Left lung (tissue), 10 donors: ENCODE data around the gene LCE5A. TPM values are rescaled to one million over a fixed set of nuclear protein-coding genes. Genes with fewer than 3 reads are reported as not detected.
A peak's percentile ranks its signal among the peaks of the same experiment; 100 is the strongest.

Experiments used
- ATAC-seq: fragments of 200-7000 bp; cut with Tn5 transposase; one replicate; pipeline ENCODE4 v1.9.1; 2020; ENCODE audit warnings: moderate library complexity
- DNase-seq, 4 donors: peaks; one replicate each; pipeline ENCODE4 v3.0.0-alpha.2; 2013 to 2020
- H3K27ac ChIP-seq, 2 donors: fragments of 200-600 bp; sonication (generic) in 1 of 2; one replicate each; pipeline versions ENCODE4 v1.5.0 to v1.8.0; 2020 to 2021
- H3K27me3 ChIP-seq, 2 donors: fragments of 200-600 bp; sonication (generic) in 1 of 2; one replicate each; pipeline versions ENCODE4 v1.5.0 to v1.8.0; 2020 to 2021
- H3K36me3 ChIP-seq, 2 donors: fragments of 200-600 bp; sonication (generic) in 1 of 2; one replicate each; pipeline versions ENCODE4 v1.5.0 to v1.8.0; 2020 to 2021
- H3K4me1 ChIP-seq, 2 donors: fragments of 200-600 bp; one replicate each; pipeline ENCODE4 v1.8.0; 2021
- H3K4me3 ChIP-seq, 2 donors: fragments of 200-600 bp; sonication (generic) in 1 of 2; one replicate each; pipeline versions ENCODE4 v1.5.0 to v1.8.0; 2020 to 2021; ENCODE audit warnings: mild to moderate bottlenecking in 1 of 2
- H3K9me3 ChIP-seq, 2 donors: fragments of 200-600 bp; sonication (generic) in 1 of 2; one replicate each; pipeline versions ENCODE4 v1.5.0 to v1.8.0; 2020 to 2021
- intact Hi-C, 2 donors: fragments of 100-400 bp; cut with DNase I; formaldehyde crosslinking; loops; one replicate each; pipeline versions ENCODE4 v1.11.2 to v1.14.2; 2022
- polyA plus RNA-seq, 6 donors: library from polyadenylated mRNA; unstranded; fragments of 120-200 nt; gene quantifications; one replicate each; pipeline ENCODE4 v1.2.1, GENCODE V29; 2013; ENCODE audit not compliant: insufficient read length in 6 of 6
- total RNA-seq, 2 donors: library from RNA; stranded (reverse); fragmentation: NEBNext Ultra II Directional; extraction: Animal tissue kit (Norgen Biotek cat#: 25700); gene quantifications; one replicate each; pipeline ENCODE4 v1.2.1, GENCODE V29; 2021
- TF ChIP-seq, protein P1 (sequence below), 2 donors: fragments of 200-600 bp; sonication (generic) in 1 of 2; IDR thresholded peaks; one replicate each; pipeline versions ENCODE4 v1.5.0 to v1.8.0; 2021; ENCODE audit warnings: antibody characterized with exemption in 2 of 2
- donor health status: DM: no; HTN: yes; CAD: no.
- donor health status: DM: no; HTN: no; CAD: no.

Gene LCE5A
- total and polyA plus RNA-seq, 8 donors, result not detected

- no peak overlapping the region for H3K27ac ChIP-seq
- no peaks in the 10 kb centered on the region for H3K4me1 ChIP-seq
- no peak overlapping the region for H3K4me3 ChIP-seq
- ATAC-seq (no peak), DNase-seq (no peak)
- no peaks in the 10 kb centered on the region for H3K36me3 ChIP-seq
- intact Hi-C loops, result no loop called here
- peaks cover 0 to 35% of the 10 kb centered on the region in 2 donors for H3K27me3 ChIP-seq
- TF ChIP-seq, protein P1, sequence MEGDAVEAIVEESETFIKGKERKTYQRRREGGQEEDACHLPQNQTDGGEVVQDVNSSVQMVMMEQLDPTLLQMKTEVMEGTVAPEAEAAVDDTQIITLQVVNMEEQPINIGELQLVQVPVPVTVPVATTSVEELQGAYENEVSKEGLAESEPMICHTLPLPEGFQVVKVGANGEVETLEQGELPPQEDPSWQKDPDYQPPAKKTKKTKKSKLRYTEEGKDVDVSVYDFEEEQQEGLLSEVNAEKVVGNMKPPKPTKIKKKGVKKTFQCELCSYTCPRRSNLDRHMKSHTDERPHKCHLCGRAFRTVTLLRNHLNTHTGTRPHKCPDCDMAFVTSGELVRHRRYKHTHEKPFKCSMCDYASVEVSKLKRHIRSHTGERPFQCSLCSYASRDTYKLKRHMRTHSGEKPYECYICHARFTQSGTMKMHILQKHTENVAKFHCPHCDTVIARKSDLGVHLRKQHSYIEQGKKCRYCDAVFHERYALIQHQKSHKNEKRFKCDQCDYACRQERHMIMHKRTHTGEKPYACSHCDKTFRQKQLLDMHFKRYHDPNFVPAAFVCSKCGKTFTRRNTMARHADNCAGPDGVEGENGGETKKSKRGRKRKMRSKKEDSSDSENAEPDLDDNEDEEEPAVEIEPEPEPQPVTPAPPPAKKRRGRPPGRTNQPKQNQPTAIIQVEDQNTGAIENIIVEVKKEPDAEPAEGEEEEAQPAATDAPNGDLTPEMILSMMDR (IDR thresholded peaks at IDR 0.05), result no peak
- H3K9me3 ChIP-seq, result no peaks in the 10 kb centered on the region
Observed at GRCh38 chr1:152506899-152507498, 3.6 kb upstream of the LCE5A start.

DNA sequence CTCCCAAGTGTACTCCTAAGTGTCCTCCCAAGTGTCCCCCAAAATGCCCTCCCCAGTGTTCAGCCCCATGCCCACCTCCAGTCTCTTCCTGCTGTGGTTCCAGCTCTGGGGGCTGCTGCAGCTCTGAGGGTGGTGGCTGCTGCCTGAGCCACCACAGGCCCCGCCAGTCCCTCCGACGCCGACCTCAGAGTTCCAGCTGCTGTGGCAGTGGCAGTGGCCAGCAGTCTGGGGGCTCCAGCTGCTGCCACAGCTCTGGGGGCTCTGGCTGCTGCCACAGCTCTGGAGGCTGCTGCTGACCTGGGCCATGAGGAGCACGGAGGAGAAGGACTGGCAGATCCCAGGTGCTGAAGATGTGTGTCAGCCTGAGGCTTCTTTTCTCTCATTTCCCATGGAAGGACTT lies 993 bp downstream of the LCE5A start:
- intact Hi-C loops, result no loop called here
- peaks cover 6% of the 10 kb centered on the region in 2 donors for H3K4me1 ChIP-seq
- DNase-seq (no peak), ATAC-seq (no peak)
- TF ChIP-seq, protein P1 (IDR thresholded peaks at IDR 0.05), result no peak
- H3K9me3 ChIP-seq, result no peaks in the 10 kb centered on the region
- H3K36me3 ChIP-seq, result no peaks in the 10 kb centered on the region
- no peak overlapping the region for H3K27ac ChIP-seq
- peaks cover 20 to 69% of the 10 kb centered on the region in 2 donors for H3K27me3 ChIP-seq
- no peak overlapping the region for H3K4me3 ChIP-seq

DNA sequence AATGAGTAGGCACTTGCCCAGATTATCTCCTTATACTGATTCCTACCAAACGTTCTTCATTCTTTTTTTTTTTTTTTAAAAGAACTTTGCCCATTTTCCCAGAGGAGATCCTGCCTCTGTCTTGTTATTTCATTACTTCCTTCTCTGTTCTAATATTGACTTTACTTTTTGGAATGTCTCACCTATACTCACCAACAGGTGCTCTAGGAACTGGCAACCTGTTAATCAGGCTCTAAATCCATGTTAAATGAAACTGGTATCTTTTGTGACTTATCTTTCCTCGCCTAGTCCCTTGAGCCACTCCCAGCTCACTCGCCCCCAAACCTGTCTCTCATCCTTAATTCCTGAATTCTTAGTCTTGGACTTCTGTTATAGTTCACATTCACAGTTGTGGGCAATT lies 2.5 kb downstream of the LCE5A start:
- ATAC-seq (no peak), DNase-seq (no peak)
- no peaks in the 10 kb centered on the region for H3K9me3 ChIP-seq
- peaks cover 6% of the 10 kb centered on the region in 2 donors for H3K4me1 ChIP-seq
- TF ChIP-seq, protein P1 (IDR thresholded peaks at IDR 0.05), result no peak
- no peaks in the 10 kb centered on the region for H3K36me3 ChIP-seq
- H3K27ac ChIP-seq, result no peak overlapping the region
- intact Hi-C loops, result no loop called here
- H3K4me3 ChIP-seq, result no peak overlapping the region
- peaks cover 20 to 76% of the 10 kb centered on the region in 2 donors for H3K27me3 ChIP-seq

- Histone ChIP-seq H3K4me1 (peaks cover 6% of the 10 kb centered on the region in 2 donors), H3K9me3 (no peaks in the 10 kb centered on the region), H3K27me3 (peaks cover 20 to 79% of the 10 kb centered on the region in 2 donors), H3K36me3 (no peaks in the 10 kb centered on the region), H3K4me3 (no peak overlapping the region), H3K27ac (no peak overlapping the region)
- DNase-seq (no peak), ATAC-seq (no peak)
- TF ChIP-seq, protein P1 (IDR thresholded peaks at IDR 0.05), result no peak
- intact Hi-C loops, result no loop called here
Observed at GRCh38 chr1:152514715-152515433, 4.3 kb downstream of the LCE5A start.

DNA sequence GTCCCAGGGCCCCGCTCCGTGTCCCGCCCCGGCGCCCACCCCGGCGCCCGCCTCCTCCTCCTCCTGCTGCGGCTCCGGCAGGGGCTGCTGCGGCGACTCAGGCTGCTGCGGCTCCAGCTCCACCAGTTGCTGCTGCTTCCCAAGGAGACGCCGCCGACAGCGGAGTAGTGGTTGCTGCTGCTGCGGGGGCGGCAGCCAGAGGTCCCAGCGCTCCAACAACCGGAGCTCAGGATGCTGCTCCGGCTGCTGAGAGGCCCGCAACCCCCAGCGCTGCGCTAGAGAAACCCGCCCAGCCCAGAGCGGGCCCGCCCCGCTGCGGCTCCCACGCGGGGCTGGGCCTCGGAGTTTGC lies 4.8 kb downstream of the LCE5A start:
- intact Hi-C loops, result no loop called here
- Histone ChIP-seq H3K27ac (no peak overlapping the region), H3K4me3 (no peak overlapping the region), H3K36me3 (no peaks in the 10 kb centered on the region), H3K4me1 (peaks cover 6% of the 10 kb centered on the region in 2 donors), H3K27me3 (peaks cover 20 to 77% of the 10 kb centered on the region in 2 donors), H3K9me3 (no peaks in the 10 kb centered on the region)
- DNase-seq (peak in 2 of 4 donors; percentile 16 to 80), ATAC-seq (peak; percentile 33)
- TF ChIP-seq, protein P1 (IDR thresholded peaks at IDR 0.05), result no peak
